ENCODE measurements around the gene ZNF318.

The ZNF318 gene

DNA sequence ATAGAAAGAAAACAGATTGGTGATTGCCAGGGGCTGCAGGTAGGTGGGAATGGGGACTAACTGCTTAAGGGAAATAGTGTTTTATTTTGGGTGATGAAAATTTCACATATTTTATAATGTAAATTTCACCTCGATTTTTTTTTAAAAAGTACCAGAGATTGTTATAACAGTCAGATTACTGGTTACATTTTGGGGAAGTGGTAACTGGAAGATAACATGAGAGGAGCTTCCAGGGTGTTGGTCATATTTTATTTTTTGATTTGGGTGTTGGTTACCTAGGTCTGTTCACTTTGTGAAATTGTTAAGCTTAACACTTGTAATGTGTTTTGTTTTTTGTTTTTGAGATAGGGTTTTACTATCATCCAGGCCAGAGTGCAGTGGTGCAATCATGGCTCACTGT is 43.6 kb downstream of the ZNF318 start:
- no peak overlapping the region for H2BK12ac ChIP-seq (ENCODE audit: low read length in 2 of 2)
- H3K36me3 ChIP-seq (ENCODE audit: control insufficient read depth in 1 of 2, insufficient read depth in 2 of 2, low read depth in 1 of 2, low read length in 2 of 2): peaks cover 0 to 3% of the 10 kb centered on the region in 2 experiments
- no peak overlapping the region for H2BK5ac ChIP-seq (ENCODE audit: low read depth, low read length, poor library complexity, severe bottlenecking)
- no peaks in the 10 kb centered on the region for H3K79me1 ChIP-seq (replicated peaks; ENCODE audit: low read length, poor library complexity, severe bottlenecking)
- no peak for DNase-seq
- no peaks in the 10 kb centered on the region for H3K27me3 ChIP-seq (ENCODE audit: control insufficient read depth in 1 of 2, insufficient read depth in 1 of 2, low read length in 2 of 2)
- no peak overlapping the region for H3K14ac ChIP-seq (ENCODE audit: low read length in 2 of 2)
- H3K9ac ChIP-seq (ENCODE audit: low read length): no peak overlapping the region
- H3K23ac ChIP-seq (ENCODE audit: low read length in 2 of 2): no peak overlapping the region
- H4K8ac ChIP-seq (ENCODE audit: low read length): no peak overlapping the region
- H3K4me3 ChIP-seq (ENCODE audit: insufficient read depth in 1 of 2, low read depth in 1 of 2, low read length in 2 of 2): no peak overlapping the region
- H3K4me2 ChIP-seq (ENCODE audit: low read length, poor library complexity, severe bottlenecking): no peak overlapping the region
- WGBS: 100% methylated on average over 1 of the region's 1 CpG
- no peak overlapping the region for H4K91ac ChIP-seq (ENCODE audit: low read length)
- no peak overlapping the region for H2BK15ac ChIP-seq (ENCODE audit: low read depth, poor library complexity, severe bottlenecking)
- H3K27ac ChIP-seq (ENCODE audit: low read length, poor library complexity, severe bottlenecking): no peak overlapping the region
- H3K18ac ChIP-seq (ENCODE audit: low read depth in 1 of 2, low read length in 2 of 2): no peak overlapping the region
- H2AK5ac ChIP-seq (ENCODE audit: low read length, severe bottlenecking): no peak overlapping the region
- no peaks in the 10 kb centered on the region for H3K9me3 ChIP-seq (ENCODE audit: control insufficient read depth, low read length)
- no peak overlapping the region for H2AFZ ChIP-seq (ENCODE audit: low read depth, low read length)
- no peak overlapping the region for H3K4ac ChIP-seq (ENCODE audit: low read depth in 1 of 2, low read length in 2 of 2)
- H2BK120ac ChIP-seq (ENCODE audit: low read depth, low read length): no peak overlapping the region
- H3K4me1 ChIP-seq (ENCODE audit: control insufficient read depth, insufficient read depth, low read depth, low read length): no peaks in the 10 kb centered on the region

DNA sequence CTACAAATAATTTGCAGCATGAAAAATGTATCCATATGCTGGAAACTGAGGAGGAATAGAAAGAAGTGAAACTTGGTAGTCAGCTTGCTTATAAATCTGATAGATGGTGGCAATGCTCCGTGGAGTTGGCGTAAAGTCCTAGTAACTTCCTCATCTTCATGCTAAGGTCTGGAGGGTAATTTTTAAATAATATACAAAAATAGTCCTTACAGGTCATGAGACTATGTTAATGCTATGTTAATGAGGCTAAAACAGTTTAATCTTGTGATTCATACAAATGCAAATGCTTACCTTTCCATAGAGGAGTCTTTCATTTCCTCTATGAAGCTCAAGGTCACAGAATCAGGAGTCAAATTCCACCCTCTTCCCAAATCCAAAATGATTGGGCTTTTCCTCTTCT is 51.4 kb downstream of the ZNF318 start:
- Histone ChIP-seq H3K14ac (ENCODE audit: low read length in 2 of 2) (no peak overlapping the region), H2BK5ac (ENCODE audit: low read depth, low read length, poor library complexity, severe bottlenecking) (no peak overlapping the region), H2BK15ac (ENCODE audit: low read depth, poor library complexity, severe bottlenecking) (no peak overlapping the region), H3K9me3 (ENCODE audit: control insufficient read depth, low read length) (no peaks in the 10 kb centered on the region), H2AFZ (ENCODE audit: low read depth, low read length) (no peak overlapping the region), H3K4me3 (ENCODE audit: insufficient read depth in 1 of 2, low read depth in 1 of 2, low read length in 2 of 2) (no peak overlapping the region), H3K36me3 (ENCODE audit: control insufficient read depth in 1 of 2, insufficient read depth in 2 of 2, low read depth in 1 of 2, low read length in 2 of 2) (no peaks in the 10 kb centered on the region), H3K4ac (ENCODE audit: low read depth in 1 of 2, low read length in 2 of 2) (no peak overlapping the region), H3K23ac (ENCODE audit: low read length in 2 of 2) (no peak overlapping the region), H3K9ac (ENCODE audit: low read length) (no peak overlapping the region), H3K27me3 (ENCODE audit: control insufficient read depth in 1 of 2, insufficient read depth in 1 of 2, low read length in 2 of 2) (peaks cover 0 to 26% of the 10 kb centered on the region in 2 experiments), H4K8ac (ENCODE audit: low read length) (no peak overlapping the region), H2AK5ac (ENCODE audit: low read length, severe bottlenecking) (no peak overlapping the region), H4K91ac (ENCODE audit: low read length) (no peak overlapping the region), H2BK120ac (ENCODE audit: low read depth, low read length) (no peak overlapping the region), H3K4me2 (ENCODE audit: low read length, poor library complexity, severe bottlenecking) (no peak overlapping the region), H3K27ac (ENCODE audit: low read length, poor library complexity, severe bottlenecking) (no peak overlapping the region), H3K79me1 (replicated peaks; ENCODE audit: low read length, poor library complexity, severe bottlenecking) (no peaks in the 10 kb centered on the region), H3K18ac (ENCODE audit: low read depth in 1 of 2, low read length in 2 of 2) (no peak overlapping the region), H2BK12ac (ENCODE audit: low read length in 2 of 2) (no peak overlapping the region), H3K4me1 (ENCODE audit: control insufficient read depth, insufficient read depth, low read depth, low read length) (no peaks in the 10 kb centered on the region)
- WGBS: no CpG with 5 or more reads among the region's 2 CpGs
- DNase-seq: no peak

DNA sequence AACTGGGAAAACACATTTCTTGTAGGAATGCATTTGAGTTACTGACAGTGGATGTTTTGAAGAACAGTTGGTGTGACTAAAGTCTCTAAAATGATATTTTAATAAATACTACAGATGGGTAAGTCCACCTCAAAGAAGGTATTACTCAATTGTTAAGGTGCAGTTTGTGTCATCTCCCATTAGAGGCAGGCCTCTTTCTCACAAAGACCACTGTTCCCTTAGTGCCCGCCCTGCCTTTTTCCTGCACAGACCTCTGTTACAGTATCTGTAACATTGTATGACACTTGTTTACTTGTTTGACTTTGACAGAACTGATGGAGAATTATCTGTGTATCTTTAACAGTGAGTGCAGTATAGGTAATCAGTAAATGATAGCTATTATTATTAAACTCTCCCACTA is 55.6 kb downstream of the ZNF318 start:
- H4K8ac ChIP-seq (ENCODE audit: low read length): no peak overlapping the region

DNA sequence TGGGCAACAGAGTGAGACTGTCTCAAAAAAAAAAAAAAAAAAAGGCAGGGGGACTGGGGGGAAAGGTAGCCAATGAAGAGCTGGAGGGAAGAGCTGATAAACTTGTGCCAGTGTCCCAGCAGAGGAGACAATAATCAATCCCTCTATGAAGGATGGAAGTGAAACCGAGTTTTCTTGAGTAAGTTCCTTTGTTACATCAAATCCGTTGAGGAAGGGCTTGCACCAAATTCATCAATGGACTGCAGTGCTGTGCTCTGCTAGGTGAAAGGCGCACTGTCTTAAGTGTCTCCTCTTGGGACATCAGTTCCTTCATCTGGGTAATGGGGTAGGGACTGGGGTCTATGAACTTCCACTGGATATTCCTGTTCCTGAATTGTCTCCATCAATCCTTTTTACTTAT is 57.8 kb downstream of the ZNF318 start:
- H3K79me1 ChIP-seq (replicated peaks; ENCODE audit: low read length, poor library complexity, severe bottlenecking): no peaks in the 10 kb centered on the region
- peaks cover 23 to 51% of the 10 kb centered on the region in 2 experiments for H3K27me3 ChIP-seq (ENCODE audit: control insufficient read depth in 1 of 2, insufficient read depth in 1 of 2, low read length in 2 of 2)
- H2BK12ac ChIP-seq (ENCODE audit: low read length in 2 of 2): no peak overlapping the region
- 88% methylated on average over 3 of the region's 3 CpGs for WGBS
- DNase-seq: no peak
- no peak overlapping the region for H2AK5ac ChIP-seq (ENCODE audit: low read length, severe bottlenecking)
- H3K9me3 ChIP-seq (ENCODE audit: control insufficient read depth, low read length): no peaks in the 10 kb centered on the region
- no peak overlapping the region for H3K4me2 ChIP-seq (ENCODE audit: low read length, poor library complexity, severe bottlenecking)
- no peak overlapping the region for H3K27ac ChIP-seq (ENCODE audit: low read length, poor library complexity, severe bottlenecking)
- no peaks in the 10 kb centered on the region for H3K36me3 ChIP-seq (ENCODE audit: control insufficient read depth in 1 of 2, insufficient read depth in 2 of 2, low read depth in 1 of 2, low read length in 2 of 2)
- H2BK15ac ChIP-seq (ENCODE audit: low read depth, poor library complexity, severe bottlenecking): no peak overlapping the region
- no peak overlapping the region for H3K4me3 ChIP-seq (ENCODE audit: insufficient read depth in 1 of 2, low read depth in 1 of 2, low read length in 2 of 2)
- no peak overlapping the region for H3K4ac ChIP-seq (ENCODE audit: low read depth in 1 of 2, low read length in 2 of 2)
- no peak overlapping the region for H4K8ac ChIP-seq (ENCODE audit: low read length)
- H3K9ac ChIP-seq (ENCODE audit: low read length): no peak overlapping the region
- no peak overlapping the region for H3K14ac ChIP-seq (ENCODE audit: low read length in 2 of 2)
- peaks cover 7% of the 10 kb centered on the region for H3K4me1 ChIP-seq (ENCODE audit: control insufficient read depth, insufficient read depth, low read depth, low read length)
- no peak overlapping the region for H2AFZ ChIP-seq (ENCODE audit: low read depth, low read length)
- no peak overlapping the region for H3K18ac ChIP-seq (ENCODE audit: low read depth in 1 of 2, low read length in 2 of 2)
- H2BK120ac ChIP-seq (ENCODE audit: low read depth, low read length): no peak overlapping the region
- H4K91ac ChIP-seq (ENCODE audit: low read length): no peak overlapping the region
- H3K23ac ChIP-seq (ENCODE audit: low read length in 2 of 2): no peak overlapping the region
- H2BK5ac ChIP-seq (ENCODE audit: low read depth, low read length, poor library complexity, severe bottlenecking): no peak overlapping the region

More for the DNA sequence above, 55.6 kb downstream of the ZNF318 start:
- no peak overlapping the region for H2AK5ac ChIP-seq (ENCODE audit: low read length, severe bottlenecking)
- H2AFZ ChIP-seq (ENCODE audit: low read depth, low read length): no peak overlapping the region
- H2BK12ac ChIP-seq (ENCODE audit: low read length in 2 of 2): no peak overlapping the region
- H3K4me2 ChIP-seq (ENCODE audit: low read length, poor library complexity, severe bottlenecking): no peak overlapping the region
- peaks cover 9 to 40% of the 10 kb centered on the region in 2 experiments for H3K27me3 ChIP-seq (ENCODE audit: control insufficient read depth in 1 of 2, insufficient read depth in 1 of 2, low read length in 2 of 2)
- H3K9ac ChIP-seq (ENCODE audit: low read length): no peak overlapping the region
- no peaks in the 10 kb centered on the region for H3K4me1 ChIP-seq (ENCODE audit: control insufficient read depth, insufficient read depth, low read depth, low read length)
- H3K4me3 ChIP-seq (ENCODE audit: insufficient read depth in 1 of 2, low read depth in 1 of 2, low read length in 2 of 2): no peak overlapping the region
- no peaks in the 10 kb centered on the region for H3K79me1 ChIP-seq (replicated peaks; ENCODE audit: low read length, poor library complexity, severe bottlenecking)
- H2BK15ac ChIP-seq (ENCODE audit: low read depth, poor library complexity, severe bottlenecking): no peak overlapping the region
- WGBS: no CpG with 5 or more reads among the region's 1 CpG
- no peak overlapping the region for H3K23ac ChIP-seq (ENCODE audit: low read length in 2 of 2)
- no peaks in the 10 kb centered on the region for H3K36me3 ChIP-seq (ENCODE audit: control insufficient read depth in 1 of 2, insufficient read depth in 2 of 2, low read depth in 1 of 2, low read length in 2 of 2)
- no peak overlapping the region for H2BK5ac ChIP-seq (ENCODE audit: low read depth, low read length, poor library complexity, severe bottlenecking)
- H3K9me3 ChIP-seq (ENCODE audit: control insufficient read depth, low read length): no peaks in the 10 kb centered on the region
- DNase-seq: no peak
- no peak overlapping the region for H3K4ac ChIP-seq (ENCODE audit: low read depth in 1 of 2, low read length in 2 of 2)
- H3K18ac ChIP-seq (ENCODE audit: low read depth in 1 of 2, low read length in 2 of 2): no peak overlapping the region
- H4K91ac ChIP-seq (ENCODE audit: low read length): no peak overlapping the region
- no peak overlapping the region for H2BK120ac ChIP-seq (ENCODE audit: low read depth, low read length)
- H3K27ac ChIP-seq (ENCODE audit: low read length, poor library complexity, severe bottlenecking): no peak overlapping the region
- H3K14ac ChIP-seq (ENCODE audit: low read length in 2 of 2): no peak overlapping the region

Measured in mesenchymal stem cell (in vitro differentiated cells and primary cell).